ENCODE measurements around the gene MELTF. TPM values are rescaled to one million over a fixed set of nuclear protein-coding genes. Genes with fewer than 3 reads are reported as not detected.
A peak's percentile ranks its signal among the peaks of the same experiment; 100 is the strongest.

MELTF gene
- total RNA-seq, 1 experiment from 2014 or later, result 7.3 TPM

- H3K36me3 Mint-ChIP-seq, result no peaks in the 10 kb centered on the region
- DNase-seq (ENCODE audit: low spot score), result no peak
- H3K27me3 Mint-ChIP-seq (ENCODE audit: low read depth), result no peaks in the 10 kb centered on the region; the same call in 1 of the 2 replicates
- TF ChIP-seq PREB (CRISPR knock-in tag; IDR thresholded peaks at IDR 0.05; ENCODE audit: borderline replicate concordance) (no peak), TEAD1 (CRISPR knock-in tag; IDR thresholded peaks at IDR 0.05) (no peak), MXD4 (CRISPR knock-in tag; IDR thresholded peaks at IDR 0.05; ENCODE audit: borderline replicate concordance) (no peak), MYBL2 (CRISPR knock-in tag; IDR thresholded peaks at IDR 0.05) (no peak), ATF6 (CRISPR knock-in tag; IDR thresholded peaks at IDR 0.05) (no peak)
- no peak overlapping the region for H3K4me3 Mint-ChIP-seq
- POLR2A ChIA-PET, result no interaction called here
- CTCF ChIA-PET, result interaction anchor here (1.7 to 2.4 kb wide), 2 partner anchors 10 to 40 kb away, joined by 4 to 5 read pairs; no protein-coding TSS in a partner anchor
- no peak for ATAC-seq
- no peak overlapping the region for H3K27ac Mint-ChIP-seq
- H3K4me1 Mint-ChIP-seq, result 0 out of 2 replicates have a peak, but pooled peaks cover 2% of the 10 kb centered on the region
- peaks cover 8% of the 10 kb centered on the region; the same call in 1 of the 2 replicates for H3K9me3 Mint-ChIP-seq
Observed at GRCh38 chr3:196989721-196990262, 39.8 kb downstream of the MELTF start.

- POLR2A ChIA-PET, result no interaction called here
- Mint-ChIP-seq H3K27ac (no peak overlapping the region), H3K36me3 (peaks cover 3% of the 10 kb centered on the region; the same call in 1 of the 2 replicates), H3K4me1 (no peaks in the 10 kb centered on the region), H3K27me3 (ENCODE audit: low read depth) (no peaks in the 10 kb centered on the region; the same call in 1 of the 2 replicates), H3K4me3 (no peak overlapping the region), H3K9me3 (peaks cover 14% of the 10 kb centered on the region)
- CTCF ChIA-PET, result interaction anchor here (1.1 to 1.7 kb wide), 4 partner anchors 9 to 195 kb away, joined by 3 to 5 read pairs (median 4); no protein-coding TSS in a partner anchor
- peak; percentile 27; the same call in 1 of the 2 replicates for TF ChIP-seq MAX (CRISPR knock-in tag; IDR thresholded peaks at IDR 0.05)
- TF ChIP-seq ZNF425 (CRISPR knock-in tag; conservative IDR thresholded peaks at IDR 0.05), result no peak
- peak; percentile 57 for TF ChIP-seq GABPB1 (CRISPR knock-in tag; IDR thresholded peaks at IDR 0.05)
- no peak for TF ChIP-seq NFATC4 (CRISPR knock-in tag; IDR thresholded peaks at IDR 0.05)
- DNase-seq (ENCODE audit: low spot score) (peak; percentile 59), ATAC-seq (peak; percentile 92)
Observed at GRCh38 chr3:196988241-196989029, 41.2 kb downstream of the MELTF start.

- Mint-ChIP-seq H3K36me3 (peaks cover 7% of the 10 kb centered on the region; the same call in 1 of the 2 replicates), H3K4me1 (no peaks in the 10 kb centered on the region), H3K27ac (no peak overlapping the region), H3K4me3 (no peak overlapping the region), H3K9me3 (peaks cover 19% of the 10 kb centered on the region), H3K27me3 (ENCODE audit: low read depth) (no peaks in the 10 kb centered on the region; the same call in 1 of the 2 replicates)
- no peak for TF ChIP-seq CBFB (CRISPR knock-in tag; IDR thresholded peaks at IDR 0.05; ENCODE audit: low read depth)
- TF ChIP-seq JAZF1 (CRISPR knock-in tag; IDR thresholded peaks at IDR 0.05), result no peak
- TF ChIP-seq PRRX2 (CRISPR knock-in tag; IDR thresholded peaks at IDR 0.05), result no peak
- TF ChIP-seq SMAD4 (CRISPR knock-in tag; IDR thresholded peaks at IDR 0.05), result no peak
- TF ChIP-seq MYBL2 (CRISPR knock-in tag; IDR thresholded peaks at IDR 0.05), result no peak
- no peak for TF ChIP-seq CREB1 (CRISPR knock-in tag; IDR thresholded peaks at IDR 0.05)
- no peak for TF ChIP-seq ZMAT4 (CRISPR knock-in tag; IDR thresholded peaks at IDR 0.05)
- TF ChIP-seq KAT7 (CRISPR knock-in tag; IDR thresholded peaks at IDR 0.05; ENCODE audit: borderline replicate concordance), result no peak
- no peak for TF ChIP-seq ZNF317 (CRISPR knock-in tag; IDR thresholded peaks at IDR 0.05; ENCODE audit: borderline replicate concordance, low read depth)
- CTCF ChIA-PET, result interaction anchor here (0.7 kb wide), 1 partner anchor 145 kb away, joined by 3 read pairs; no protein-coding TSS in a partner anchor
- no peak for ATAC-seq
- no peak for DNase-seq (ENCODE audit: low spot score)
- POLR2A ChIA-PET, result interaction anchor here (0.7 kb wide), 1 partner anchor 419 kb away, joined by 3 read pairs; the partner anchor contains the start of genes FBXO45 and WDR53
Observed at GRCh38 chr3:196987022-196987421, 42.6 kb downstream of the MELTF start.
